ENCODE data around the gene MARS1. TPM values are rescaled to one million over a fixed set of nuclear protein-coding genes. Genes with fewer than 3 reads are reported as not detected.
A peak's percentile ranks its signal among the peaks of the same experiment; 100 is the strongest.

The MARS1 gene
- total RNA-seq, 1 donor from 2014 or later = 350 TPM

- H3K4me1 Mint-ChIP-seq (ENCODE audit: low read depth) = peaks cover 7% of the 10 kb centered on the region
- peak; percentile 27 for DNase-seq (ENCODE audit: low spot score)
- H3K4me3 Mint-ChIP-seq (ENCODE audit: unreplicated experiment) = no peak overlapping the region
- no peaks in the 10 kb centered on the region for H3K9me3 Mint-ChIP-seq (ENCODE audit: low read depth)
- H3K36me3 Mint-ChIP-seq (ENCODE audit: low read depth) = peaks cover 3% of the 10 kb centered on the region
- no peak for TF ChIP-seq CTCF (IDR thresholded peaks at IDR 0.05)
- H3K27ac Mint-ChIP-seq (ENCODE audit: unreplicated experiment) = no peak overlapping the region
- peaks cover 26% of the 10 kb centered on the region for H3K27me3 Mint-ChIP-seq (ENCODE audit: low read depth)
These were observed 16.8 kb upstream of the MARS1 start for GRCh38 chr12:57470970-57471656.

- Mint-ChIP-seq H3K9me3 (ENCODE audit: low read depth) (no peaks in the 10 kb centered on the region), H3K4me1 (ENCODE audit: low read depth) (peaks cover 9% of the 10 kb centered on the region), H3K36me3 (ENCODE audit: low read depth) (peaks cover 3% of the 10 kb centered on the region), H3K4me3 (ENCODE audit: unreplicated experiment) (no peak overlapping the region), H3K27ac (ENCODE audit: unreplicated experiment) (no peak overlapping the region), H3K27me3 (ENCODE audit: low read depth) (peaks cover 30% of the 10 kb centered on the region)
- peak; percentile 44 for DNase-seq (ENCODE audit: low spot score)
- TF ChIP-seq CTCF (IDR thresholded peaks at IDR 0.05) = no peak
These were observed 16.2 kb upstream of the MARS1 start for GRCh38 chr12:57471661-57472060.

GRCh38 chr12:57472391-57472790 lies 15.5 kb upstream of the MARS1 start:
- Mint-ChIP-seq H3K4me3 (ENCODE audit: unreplicated experiment) (no peak overlapping the region), H3K4me1 (ENCODE audit: low read depth) (peaks cover 13% of the 10 kb centered on the region), H3K27ac (ENCODE audit: unreplicated experiment) (no peak overlapping the region), H3K27me3 (ENCODE audit: low read depth) (peaks cover 30% of the 10 kb centered on the region), H3K9me3 (ENCODE audit: low read depth) (no peaks in the 10 kb centered on the region), H3K36me3 (ENCODE audit: low read depth) (peaks cover 3% of the 10 kb centered on the region)
- TF ChIP-seq CTCF (IDR thresholded peaks at IDR 0.05) = no peak
- peak; percentile 17 for DNase-seq (ENCODE audit: low spot score)

- no peak for TF ChIP-seq CTCF (IDR thresholded peaks at IDR 0.05)
- H3K9me3 Mint-ChIP-seq (ENCODE audit: low read depth) = no peaks in the 10 kb centered on the region
- peaks cover 30% of the 10 kb centered on the region for H3K27me3 Mint-ChIP-seq (ENCODE audit: low read depth)
- H3K27ac Mint-ChIP-seq (ENCODE audit: unreplicated experiment) = no peak overlapping the region
- peak; percentile 1 for DNase-seq (ENCODE audit: low spot score)
- H3K4me1 Mint-ChIP-seq (ENCODE audit: low read depth) = peaks cover 17% of the 10 kb centered on the region
- no peaks in the 10 kb centered on the region for H3K36me3 Mint-ChIP-seq (ENCODE audit: low read depth)
- H3K4me3 Mint-ChIP-seq (ENCODE audit: unreplicated experiment) = no peak overlapping the region
These were observed 14.5 kb upstream of the MARS1 start for GRCh38 chr12:57473392-57473791.

- Mint-ChIP-seq H3K36me3 (ENCODE audit: low read depth) (no peaks in the 10 kb centered on the region), H3K9me3 (ENCODE audit: low read depth) (no peaks in the 10 kb centered on the region), H3K27me3 (ENCODE audit: low read depth) (peaks cover 30% of the 10 kb centered on the region), H3K4me3 (ENCODE audit: unreplicated experiment) (no peak overlapping the region), H3K27ac (ENCODE audit: unreplicated experiment) (no peak overlapping the region), H3K4me1 (ENCODE audit: low read depth) (peaks cover 17% of the 10 kb centered on the region)
- DNase-seq (ENCODE audit: low spot score) = peak; percentile 2
- TF ChIP-seq CTCF (IDR thresholded peaks at IDR 0.05) = no peak
These were observed 14.0 kb upstream of the MARS1 start for GRCh38 chr12:57473886-57474285.

All from chondrocyte (in vitro differentiated cells).